ENCODE data around the gene MCFD2. TPM values are rescaled to one million over a fixed set of nuclear protein-coding genes. Genes with fewer than 3 reads are reported as not detected.

The MCFD2 gene
- total RNA-seq: 65.6 TPM
- long read RNA-seq, full-length matches to known transcripts: 45 of 63 reads
- long read RNA-seq, partial matches to known transcripts: 2 of 63 reads
- long read RNA-seq, other reads (novel, unspliced or antisense): 16 of 63 reads

DNA sequence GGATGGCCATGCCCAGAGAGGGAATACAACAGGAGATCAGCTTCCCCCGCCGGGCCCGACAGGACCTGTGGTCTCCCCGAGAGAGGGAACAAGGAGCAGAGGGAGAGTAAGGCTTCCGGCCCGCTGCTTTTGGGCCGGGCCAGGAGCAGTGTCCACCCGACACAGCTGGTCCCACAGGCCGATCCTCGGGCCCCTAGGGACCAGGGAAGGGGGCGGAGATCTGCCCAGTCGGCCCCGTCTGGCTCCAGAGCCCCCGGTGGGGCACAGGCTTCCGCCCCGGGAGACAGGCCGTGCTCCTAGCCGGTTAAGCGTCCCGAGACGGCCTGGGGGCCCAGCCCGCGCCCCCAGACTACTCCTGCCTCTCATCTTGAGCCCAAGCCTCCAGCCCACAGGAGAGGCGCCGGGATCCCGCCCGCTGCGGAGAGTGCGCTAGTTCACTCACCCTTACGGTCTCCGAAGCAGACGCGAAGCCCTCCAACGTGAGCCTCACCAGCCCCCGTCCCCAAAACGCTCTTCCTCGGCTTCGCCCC, at the start of gene MCFD2:
TSS of gene MCFD2 (minus strand) at position 526 of the 530 bp plus-strand sequence. CDS start 6,635 bp downstream, outside the sequence.
- ATAC-seq: peak; percentile 55
- intact Hi-C loops (cut with micrococcal nuclease): loop anchor here (5.0 kb wide), 1 partner anchor 407 kb away; no protein-coding TSS in a partner anchor
- peak; percentile 75 for DNase-seq

- no peak for DNase-seq
- intact Hi-C loops (cut with micrococcal nuclease): no loop called here
- no peak for ATAC-seq
Measured at GRCh38 chr2:46964835-46965560, 49.4 kb upstream of the MCFD2 start.

GRCh38 chr2:46963941-46964673, 48.5 kb upstream of the MCFD2 start:
- no peak for DNase-seq
- intact Hi-C loops (cut with micrococcal nuclease): no loop called here
- ATAC-seq: no peak

DNA sequence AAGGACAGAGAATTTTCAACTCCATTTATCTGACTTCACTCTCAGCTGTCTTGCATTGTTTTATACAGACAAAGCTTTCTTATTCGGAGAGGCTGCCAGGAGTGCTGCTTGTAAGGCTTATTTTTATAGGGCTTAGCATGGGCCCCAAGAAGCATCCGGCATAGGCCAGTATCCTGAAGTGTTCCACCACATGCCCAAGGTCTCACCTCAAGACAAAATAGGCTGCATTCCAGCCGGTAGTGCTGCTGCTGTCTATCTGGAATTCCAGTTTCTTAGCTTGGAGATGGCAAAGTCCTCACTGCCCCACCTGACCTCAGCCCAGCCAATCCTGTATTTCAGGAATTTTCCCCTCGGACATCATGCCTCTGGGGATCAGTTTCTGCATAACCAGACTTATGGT, 47.6 kb upstream of the MCFD2 start:
- ATAC-seq (no peak), DNase-seq (no peak)
- intact Hi-C loops (cut with micrococcal nuclease): no loop called here

GRCh38 chr2:46962751-46963150, 47.1 kb upstream of the MCFD2 start:
- intact Hi-C loops (cut with micrococcal nuclease): no loop called here
- ATAC-seq (no peak), DNase-seq (no peak)

DNA sequence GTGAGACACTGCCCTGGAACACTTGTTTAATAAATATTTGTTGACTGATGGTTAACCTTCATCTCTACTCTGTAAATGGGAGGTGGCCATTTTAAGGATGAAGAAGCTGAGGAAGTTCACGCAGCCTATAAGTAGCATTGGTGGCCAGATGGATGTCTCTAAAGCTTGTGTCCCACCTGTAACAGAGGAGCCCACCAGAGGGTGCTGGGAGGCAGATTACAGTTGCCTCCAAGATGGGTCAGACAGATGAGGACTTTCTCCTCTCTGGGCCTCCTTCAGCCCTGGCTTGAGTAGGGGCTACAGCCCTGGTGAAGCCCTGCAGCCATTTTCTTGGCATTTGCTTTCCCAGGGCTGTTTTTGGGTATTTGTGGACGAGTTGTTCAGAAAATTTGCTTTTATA, 45.0 kb upstream of the MCFD2 start:
- ATAC-seq (no peak), DNase-seq (no peak)
- intact Hi-C loops (cut with micrococcal nuclease): no loop called here

DNA sequence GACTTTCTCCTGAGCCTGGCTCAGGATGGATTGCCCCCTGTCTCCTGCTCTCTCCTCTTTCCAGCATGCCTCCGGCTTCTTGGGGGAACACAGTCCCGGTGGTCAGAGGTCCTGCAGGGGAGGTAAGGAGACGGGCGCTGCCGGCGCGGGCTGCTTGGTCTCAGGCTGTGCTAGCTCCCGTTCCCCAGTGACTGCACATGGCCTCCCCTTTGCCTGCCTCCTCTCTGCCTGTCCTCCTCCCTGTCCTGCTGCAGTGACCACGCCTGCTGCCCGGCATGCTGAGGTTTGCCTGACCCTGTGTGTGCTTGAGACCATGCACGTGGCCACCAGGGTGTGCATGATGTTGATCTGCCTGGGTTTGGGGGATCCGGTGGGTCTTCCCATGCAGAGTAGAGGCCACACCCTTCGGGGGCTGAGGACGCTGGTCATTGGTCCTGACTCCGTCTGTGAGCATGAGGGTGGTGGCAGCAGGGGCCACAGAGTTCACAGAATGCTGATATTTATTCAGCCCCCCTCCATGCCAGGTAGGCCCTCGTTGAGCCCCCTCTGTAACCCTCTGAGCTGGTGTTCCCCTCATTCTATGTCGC, 42.9 kb upstream of the MCFD2 start:
- intact Hi-C loops (cut with micrococcal nuclease): no loop called here
- DNase-seq: no peak
- no peak for ATAC-seq

DNA sequence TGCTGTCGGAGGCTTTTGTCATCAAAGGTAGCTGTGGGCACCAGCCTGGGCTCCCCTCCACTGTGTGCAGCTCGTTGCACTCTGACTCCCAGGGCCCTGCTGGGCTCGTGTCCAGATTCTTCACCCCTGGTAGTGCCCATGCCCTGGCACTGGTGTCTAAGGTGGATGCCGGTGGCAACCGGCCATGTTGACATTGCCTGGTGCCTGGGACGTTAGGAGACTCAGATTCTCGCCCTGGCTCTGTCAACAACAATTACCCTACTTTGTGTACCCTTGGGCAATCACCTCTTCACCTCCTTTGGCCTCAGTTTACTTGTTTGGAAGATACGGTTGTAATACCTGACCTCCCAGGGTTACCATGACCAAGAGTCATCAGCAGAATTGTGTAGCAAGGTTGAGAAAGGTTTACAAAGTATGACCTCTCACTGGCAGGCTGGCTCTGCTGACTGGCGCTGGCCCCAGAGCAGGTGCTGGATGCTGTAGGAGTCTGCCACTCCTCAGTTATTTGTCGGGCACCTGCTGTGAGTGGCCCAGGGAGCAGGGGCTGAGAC, 41.5 kb upstream of the MCFD2 start:
- DNase-seq: peak; percentile 57
- intact Hi-C loops (cut with micrococcal nuclease): no loop called here
- peak; percentile 56 for ATAC-seq

- intact Hi-C loops (cut with micrococcal nuclease): no loop called here
- DNase-seq: no peak
- peak; percentile 38 for ATAC-seq
Measured at GRCh38 chr2:46955764-46956163, 40.2 kb upstream of the MCFD2 start.

DNA sequence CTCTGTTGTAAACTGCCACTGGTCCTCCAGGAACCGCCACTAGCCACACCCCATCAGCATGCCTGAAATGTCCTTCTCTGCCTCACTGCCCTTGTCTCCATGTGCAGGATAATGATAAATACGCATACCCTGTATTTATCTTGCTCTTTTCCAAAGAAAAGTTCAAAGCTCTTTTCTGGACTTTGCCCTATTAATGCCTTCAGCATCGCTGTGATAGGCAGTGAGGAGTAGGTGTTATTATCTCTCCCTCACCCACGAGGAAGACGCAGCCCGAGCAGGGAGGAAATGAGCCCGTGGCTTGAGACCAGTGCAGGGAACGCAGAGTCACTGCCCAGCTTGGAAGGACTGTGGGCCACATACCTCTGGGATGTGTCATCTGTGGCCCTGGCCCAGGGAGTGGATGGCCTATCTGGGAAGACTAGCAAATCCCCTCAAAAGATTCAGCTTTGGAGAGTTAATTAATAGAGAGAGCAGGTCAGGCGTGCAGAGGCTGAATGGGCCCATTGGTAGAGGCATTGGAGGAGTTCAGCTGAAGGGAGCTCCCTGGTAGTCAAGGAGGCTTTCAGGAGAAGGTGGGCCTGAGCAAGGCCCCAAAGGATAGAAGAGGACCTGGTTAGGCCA, 39.5 kb upstream of the MCFD2 start:
- ATAC-seq (peak; percentile 85), DNase-seq (peak; percentile 73)
- intact Hi-C loops (cut with micrococcal nuclease): no loop called here

DNA sequence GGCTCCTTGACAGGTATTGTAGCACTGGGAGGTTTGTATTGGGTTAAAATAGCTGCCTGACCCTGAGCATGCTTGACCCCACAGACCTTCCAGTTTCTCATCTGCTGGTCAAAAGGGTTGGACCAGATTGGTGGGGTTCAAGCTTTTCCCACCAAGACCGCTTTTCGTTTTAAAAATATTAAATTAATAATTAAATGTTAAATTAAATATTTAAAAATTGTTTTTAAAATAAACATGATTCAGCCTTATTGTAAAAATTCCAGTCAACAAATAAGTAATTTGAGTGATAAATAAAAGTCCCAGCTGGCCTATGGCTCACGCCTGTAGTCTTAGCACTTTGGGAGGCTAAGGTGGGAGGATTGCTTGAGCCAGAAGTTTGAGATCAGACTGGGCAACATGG, 36.6 kb upstream of the MCFD2 start:
- ATAC-seq (no peak), DNase-seq (no peak)
- intact Hi-C loops (cut with micrococcal nuclease): no loop called here

- DNase-seq (no peak), ATAC-seq (no peak)
- intact Hi-C loops (cut with micrococcal nuclease): no loop called here
Measured at GRCh38 chr2:46951290-46952064, 35.9 kb upstream of the MCFD2 start.

- no peak for DNase-seq
- intact Hi-C loops (cut with micrococcal nuclease): no loop called here
- ATAC-seq: no peak
Measured at GRCh38 chr2:46950314-46950713, 34.7 kb upstream of the MCFD2 start.

DNA sequence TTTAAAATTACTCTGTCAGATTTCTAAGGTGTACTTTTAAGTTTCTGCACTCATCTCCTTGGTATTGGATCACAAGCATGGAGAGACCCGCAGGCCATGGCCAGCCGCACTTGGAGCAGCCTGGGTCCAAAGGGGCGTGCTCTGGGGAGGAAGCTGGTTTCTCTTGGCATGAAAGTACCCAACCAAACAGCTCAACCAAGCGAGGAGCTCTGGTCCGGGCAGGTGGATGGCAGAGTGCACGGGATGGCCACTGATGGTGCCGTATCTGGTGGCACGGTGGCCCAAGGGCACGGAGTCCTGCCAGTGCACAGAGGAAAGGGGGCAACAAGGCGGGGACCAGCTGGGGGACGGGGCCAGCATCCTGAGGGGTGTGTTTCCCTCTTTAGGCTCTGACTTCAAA, 32.2 kb upstream of the MCFD2 start:
- DNase-seq: no peak
- ATAC-seq: no peak
- intact Hi-C loops (cut with micrococcal nuclease): no loop called here

DNA sequence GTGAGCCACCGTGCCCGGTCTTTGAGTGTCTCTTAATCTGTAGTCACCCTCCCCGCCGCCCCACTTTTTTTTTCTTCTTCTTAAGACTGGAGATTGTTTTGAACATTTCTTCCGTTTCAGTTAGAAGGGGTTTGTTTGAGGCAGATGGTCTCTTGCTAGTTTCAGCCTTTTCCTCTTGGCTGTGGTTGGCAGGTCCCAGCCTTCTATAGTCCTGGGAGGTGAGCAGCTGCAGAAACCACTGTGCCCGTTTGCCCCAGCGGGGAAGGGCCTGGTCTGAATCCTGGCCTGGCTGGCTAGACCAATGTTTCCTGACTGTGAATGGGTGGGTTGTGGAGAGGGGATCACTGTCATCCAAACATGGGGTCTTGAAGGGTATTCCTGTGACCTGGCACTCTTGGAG, 30.1 kb upstream of the MCFD2 start:
- DNase-seq (no peak), ATAC-seq (no peak)
- intact Hi-C loops (cut with micrococcal nuclease): no loop called here

GRCh38 chr2:46943881-46944798, 28.5 kb upstream of the MCFD2 start:
- no peak for DNase-seq
- intact Hi-C loops (cut with micrococcal nuclease): no loop called here
- no peak for ATAC-seq

- no peak for ATAC-seq
- intact Hi-C loops (cut with micrococcal nuclease): no loop called here
- no peak for DNase-seq
Measured at GRCh38 chr2:46942891-46943626, 27.5 kb upstream of the MCFD2 start.

Measured in left ventricle myocardium superior (tissue), 1 donor.